Measurements from ENCODE around the gene ANTXR1. TPM values are rescaled to one million over a fixed set of nuclear protein-coding genes. Genes with fewer than 3 reads are reported as not detected.

Gene ANTXR1
- total RNA-seq, 1 experiment from 2014 or later, result 25.7 TPM

DNA sequence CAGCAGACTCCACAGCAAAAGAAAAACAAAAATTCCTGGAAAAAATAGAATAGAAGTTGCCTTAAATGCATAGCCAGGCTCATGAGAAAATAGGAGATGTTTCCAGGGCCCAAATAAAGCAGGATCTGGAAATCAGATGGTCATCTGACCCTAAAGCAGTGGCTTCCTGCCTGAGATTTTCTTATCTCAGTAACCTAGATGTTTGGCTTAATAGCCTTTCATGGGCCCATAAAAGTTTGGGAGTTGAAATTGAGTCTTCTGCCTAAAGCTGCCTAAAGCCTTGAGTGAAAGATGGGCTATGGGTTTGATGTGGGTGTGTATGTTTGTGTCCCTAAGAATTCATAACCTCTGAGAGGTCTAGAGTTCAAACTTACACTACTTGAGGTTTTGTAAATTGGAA is 149.1 kb downstream of the ANTXR1 start:
- Histone ChIP-seq H3K27ac (ENCODE audit: low read depth, low read length) (no peak overlapping the region), H3K9ac (ENCODE audit: low read length) (no peak overlapping the region)
- BruUV-seq (replicated peaks), result no TSS peak

DNA sequence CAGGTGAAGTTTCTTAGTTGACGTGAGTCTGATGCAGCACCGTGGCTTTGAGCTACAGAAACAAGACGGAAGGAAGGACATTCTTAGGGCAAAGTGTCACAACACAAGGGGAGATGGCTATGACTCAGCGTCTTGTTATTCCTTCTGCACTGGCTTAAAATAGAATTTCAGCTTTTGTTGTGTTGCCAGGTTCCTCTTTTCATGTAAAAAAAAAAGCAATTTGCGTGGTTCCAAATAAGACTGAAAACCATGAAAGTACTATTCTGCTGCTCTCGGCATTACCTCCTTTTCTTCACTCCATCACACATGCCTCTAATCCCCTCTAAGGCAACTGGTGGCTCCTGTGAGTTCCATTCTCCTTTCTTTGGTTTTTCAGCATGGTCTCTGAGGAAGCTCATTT is 150.1 kb downstream of the ANTXR1 start:
- RAD21 ChIA-PET (ENCODE audit: low non-redundant PET in 1 of 2, low total read pairs in 2 of 2, uncharacterized antibody in 2 of 2, unreplicated experiment in 2 of 2), result no interaction called here
- peak; percentile 47 for DNase-seq (ENCODE audit: low read depth, low spot score)
- peak overlapping the region in 1 of 2 experiments; percentile 31; a peak in 2 of 4 replicates for H3K4me3 ChIP-seq (replicated peaks in 1 of 2; ENCODE audit: low read depth in 1 of 2, low read length in 2 of 2)
- peak overlapping the region; percentile 63 for H3K4me2 ChIP-seq (ENCODE audit: low read length)
- TF ChIP-seq EGR1 (IDR thresholded peaks at IDR 0.05; ENCODE audit: low read depth), result no peak
- peak; percentile 70 for TF ChIP-seq SP1 (IDR thresholded peaks at IDR 0.05; ENCODE audit: low read depth)
- TF ChIP-seq, protein P1, sequence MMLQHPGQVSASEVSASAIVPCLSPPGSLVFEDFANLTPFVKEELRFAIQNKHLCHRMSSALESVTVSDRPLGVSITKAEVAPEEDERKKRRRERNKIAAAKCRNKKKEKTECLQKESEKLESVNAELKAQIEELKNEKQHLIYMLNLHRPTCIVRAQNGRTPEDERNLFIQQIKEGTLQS (IDR thresholded peaks at IDR 0.05), result peak; percentile 30; the same call in 1 of the 2 replicates
- TF ChIP-seq YY1 (IDR thresholded peaks at IDR 0.05; ENCODE audit: extremely low read depth, insufficient replicate concordance, low read depth, low read length), result no peak
- peak; percentile 80 for TF ChIP-seq CEBPB (IDR thresholded peaks at IDR 0.05; ENCODE audit: low read depth)
- TF ChIP-seq FOSL1 (IDR thresholded peaks at IDR 0.05; ENCODE audit: low read depth), result peak; percentile 79
- TF ChIP-seq TCF7L2 (IDR thresholded peaks at IDR 0.05; ENCODE audit: borderline replicate concordance, extremely low read depth, insufficient read depth, insufficient read length), result peak; percentile 70
- TF ChIP-seq RAD21 (IDR thresholded peaks at IDR 0.05; ENCODE audit: low read depth), result peak; percentile 16; the same call in 1 of the 2 replicates
- TF ChIP-seq CBX3 (IDR thresholded peaks at IDR 0.05; ENCODE audit: low read depth), result peak; percentile 50; the same call in 1 of the 2 replicates
- TF ChIP-seq, protein P2, sequence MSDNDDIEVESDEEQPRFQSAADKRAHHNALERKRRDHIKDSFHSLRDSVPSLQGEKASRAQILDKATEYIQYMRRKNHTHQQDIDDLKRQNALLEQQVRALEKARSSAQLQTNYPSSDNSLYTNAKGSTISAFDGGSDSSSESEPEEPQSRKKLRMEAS (IDR thresholded peaks at IDR 0.05), result peak; percentile 17; the same call in 1 of the 2 replicates
- TF ChIP-seq, protein P3, sequence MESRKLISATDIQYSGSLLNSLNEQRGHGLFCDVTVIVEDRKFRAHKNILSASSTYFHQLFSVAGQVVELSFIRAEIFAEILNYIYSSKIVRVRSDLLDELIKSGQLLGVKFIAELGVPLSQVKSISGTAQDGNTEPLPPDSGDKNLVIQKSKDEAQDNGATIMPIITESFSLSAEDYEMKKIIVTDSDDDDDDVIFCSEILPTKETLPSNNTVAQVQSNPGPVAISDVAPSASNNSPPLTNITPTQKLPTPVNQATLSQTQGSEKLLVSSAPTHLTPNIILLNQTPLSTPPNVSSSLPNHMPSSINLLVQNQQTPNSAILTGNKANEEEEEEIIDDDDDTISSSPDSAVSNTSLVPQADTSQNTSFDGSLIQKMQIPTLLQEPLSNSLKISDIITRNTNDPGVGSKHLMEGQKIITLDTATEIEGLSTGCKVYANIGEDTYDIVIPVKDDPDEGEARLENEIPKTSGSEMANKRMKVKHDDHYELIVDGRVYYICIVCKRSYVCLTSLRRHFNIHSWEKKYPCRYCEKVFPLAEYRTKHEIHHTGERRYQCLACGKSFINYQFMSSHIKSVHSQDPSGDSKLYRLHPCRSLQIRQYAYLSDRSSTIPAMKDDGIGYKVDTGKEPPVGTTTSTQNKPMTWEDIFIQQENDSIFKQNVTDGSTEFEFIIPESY (IDR thresholded peaks at IDR 0.05; ENCODE audit: extremely low read depth, insufficient replicate concordance, low read length), result no peak
- TF ChIP-seq POLR2A (IDR thresholded peaks at IDR 0.05; ENCODE audit: borderline replicate concordance, extremely low read depth, insufficient read depth, insufficient read length), result no peak
- TF ChIP-seq JUND (IDR thresholded peaks at IDR 0.05), result peak; percentile 83
- no peak overlapping the region for H2AFZ ChIP-seq (ENCODE audit: low read depth, low read length, poor library complexity, severe bottlenecking)
- H3K36me3 ChIP-seq (ENCODE audit: control insufficient read depth in 1 of 2, insufficient read depth in 2 of 2, low read length in 2 of 2), result no peaks in the 10 kb centered on the region
- no peaks in the 10 kb centered on the region for H3K79me2 ChIP-seq (ENCODE audit: insufficient read depth, low read length)
- POLR2A ChIA-PET, result no interaction called here
- BruUV-seq (replicated peaks), result no TSS peak
- H3K4me1 ChIP-seq (ENCODE audit: control insufficient read depth in 1 of 2, insufficient read depth in 2 of 2, low read length in 2 of 2), result peaks cover 17 to 23% of the 10 kb centered on the region in 2 experiments
- no peaks in the 10 kb centered on the region for H3K9me2 ChIP-seq (ENCODE audit: insufficient read depth)
- no peak overlapping the region for H3K27ac ChIP-seq (ENCODE audit: low read depth, low read length)
- intact Hi-C loops (cut with micrococcal nuclease), result no loop called here
- H3K9me3 ChIP-seq (ENCODE audit: control insufficient read depth in 1 of 2, insufficient read depth in 1 of 2, low read depth in 1 of 2, low read length in 2 of 2), result no peaks in the 10 kb centered on the region
- CTCF ChIA-PET, result no interaction called here
- H3K9ac ChIP-seq (ENCODE audit: low read length), result no peak overlapping the region
- ATAC-seq, result peak; percentile 85
- no peaks in the 10 kb centered on the region for H4K20me1 ChIP-seq (ENCODE audit: insufficient read depth)
- no peaks in the 10 kb centered on the region for H3K27me3 ChIP-seq (ENCODE audit: insufficient read depth, low read length)

More for the DNA sequence above, 149.1 kb downstream of the ANTXR1 start:
- Histone ChIP-seq H3K36me3 (ENCODE audit: control insufficient read depth in 1 of 2, insufficient read depth in 2 of 2, low read length in 2 of 2) (no peaks in the 10 kb centered on the region), H3K9me3 (ENCODE audit: control insufficient read depth in 1 of 2, insufficient read depth in 1 of 2, low read depth in 1 of 2, low read length in 2 of 2) (no peaks in the 10 kb centered on the region), H3K4me1 (ENCODE audit: control insufficient read depth in 1 of 2, insufficient read depth in 2 of 2, low read length in 2 of 2) (peaks cover 17 to 23% of the 10 kb centered on the region in 2 experiments), H4K20me1 (ENCODE audit: insufficient read depth) (no peaks in the 10 kb centered on the region), H3K27me3 (ENCODE audit: insufficient read depth, low read length) (no peaks in the 10 kb centered on the region), H3K9me2 (ENCODE audit: insufficient read depth) (no peaks in the 10 kb centered on the region), H3K79me2 (ENCODE audit: insufficient read depth, low read length) (no peaks in the 10 kb centered on the region), H2AFZ (ENCODE audit: low read depth, low read length, poor library complexity, severe bottlenecking) (no peak overlapping the region), H3K4me3 (replicated peaks in 1 of 2; ENCODE audit: low read depth in 1 of 2, low read length in 2 of 2) (no peak overlapping the region), H3K4me2 (ENCODE audit: low read length) (peak overlapping the region; percentile 63; the same call in 1 of the 2 replicates)
- ChIA-PET CTCF (no interaction called here), POLR2A (no interaction called here), RAD21 (ENCODE audit: low non-redundant PET in 1 of 2, low total read pairs in 2 of 2, uncharacterized antibody in 2 of 2, unreplicated experiment in 2 of 2) (no interaction called here)
- ATAC-seq (no peak), DNase-seq (ENCODE audit: low read depth, low spot score) (no peak)
- intact Hi-C loops (cut with micrococcal nuclease), result no loop called here
- TF ChIP-seq FOSL1 (IDR thresholded peaks at IDR 0.05; ENCODE audit: low read depth) (no peak), CEBPB (IDR thresholded peaks at IDR 0.05; ENCODE audit: low read depth) (no peak), EGR1 (IDR thresholded peaks at IDR 0.05; ENCODE audit: low read depth) (no peak), SRF (IDR thresholded peaks at IDR 0.05; ENCODE audit: low read depth) (no peak)
- TF ChIP-seq, protein P1 (IDR thresholded peaks at IDR 0.05), result no peak

Data from HCT116 (cell line).